ENCODE data around the gene SCAMP4. TPM values are rescaled to one million over a fixed set of nuclear protein-coding genes. Genes with fewer than 3 reads are reported as not detected.

Gene SCAMP4
- total and polyA plus RNA-seq, 2 experiments from 2014 or later = 39.4 to 106 TPM

GRCh38 chr19:1967087-1967608, 61.9 kb downstream of the SCAMP4 start:
- Histone ChIP-seq H3F3A (replicated peaks; ENCODE audit: low read depth) (no peaks in the 10 kb centered on the region; the same call in 1 of the 2 replicates), H3K9me2 (ENCODE audit: insufficient read depth) (no peaks in the 10 kb centered on the region), H3K4me3 (no peak overlapping the region), H3K4me1 (ENCODE audit: insufficient read depth) (no peaks in the 10 kb centered on the region), H3K27me3 (ENCODE audit: insufficient read depth) (no peaks in the 10 kb centered on the region), H4K20me1 (replicated peaks; ENCODE audit: insufficient read depth) (peaks cover 32% of the 10 kb centered on the region), H3K36me3 (ENCODE audit: insufficient read depth) (no peaks in the 10 kb centered on the region), H3K27ac (ENCODE audit: low read depth) (no peak overlapping the region), H3K79me2 (replicated peaks; ENCODE audit: insufficient read depth) (peaks cover 68% of the 10 kb centered on the region), H3K4me2 (no peak overlapping the region), H2AFZ (no peak overlapping the region)
- Mint-ChIP-seq H3K4me1 (no peaks in the 10 kb centered on the region), H3K27ac (no peak overlapping the region), H3K4me3 (no peak overlapping the region), H3K9me3 (no peaks in the 10 kb centered on the region), H3K36me3 (ENCODE audit: low read depth) (peaks cover 12% of the 10 kb centered on the region), H3K27me3 (ENCODE audit: insufficient read depth, low read depth, poor library complexity) (peaks cover 8% of the 10 kb centered on the region)
- no peak for DNase-seq (ENCODE audit: low spot score)
- no peak for ATAC-seq
- TF ChIP-seq, protein P1, sequence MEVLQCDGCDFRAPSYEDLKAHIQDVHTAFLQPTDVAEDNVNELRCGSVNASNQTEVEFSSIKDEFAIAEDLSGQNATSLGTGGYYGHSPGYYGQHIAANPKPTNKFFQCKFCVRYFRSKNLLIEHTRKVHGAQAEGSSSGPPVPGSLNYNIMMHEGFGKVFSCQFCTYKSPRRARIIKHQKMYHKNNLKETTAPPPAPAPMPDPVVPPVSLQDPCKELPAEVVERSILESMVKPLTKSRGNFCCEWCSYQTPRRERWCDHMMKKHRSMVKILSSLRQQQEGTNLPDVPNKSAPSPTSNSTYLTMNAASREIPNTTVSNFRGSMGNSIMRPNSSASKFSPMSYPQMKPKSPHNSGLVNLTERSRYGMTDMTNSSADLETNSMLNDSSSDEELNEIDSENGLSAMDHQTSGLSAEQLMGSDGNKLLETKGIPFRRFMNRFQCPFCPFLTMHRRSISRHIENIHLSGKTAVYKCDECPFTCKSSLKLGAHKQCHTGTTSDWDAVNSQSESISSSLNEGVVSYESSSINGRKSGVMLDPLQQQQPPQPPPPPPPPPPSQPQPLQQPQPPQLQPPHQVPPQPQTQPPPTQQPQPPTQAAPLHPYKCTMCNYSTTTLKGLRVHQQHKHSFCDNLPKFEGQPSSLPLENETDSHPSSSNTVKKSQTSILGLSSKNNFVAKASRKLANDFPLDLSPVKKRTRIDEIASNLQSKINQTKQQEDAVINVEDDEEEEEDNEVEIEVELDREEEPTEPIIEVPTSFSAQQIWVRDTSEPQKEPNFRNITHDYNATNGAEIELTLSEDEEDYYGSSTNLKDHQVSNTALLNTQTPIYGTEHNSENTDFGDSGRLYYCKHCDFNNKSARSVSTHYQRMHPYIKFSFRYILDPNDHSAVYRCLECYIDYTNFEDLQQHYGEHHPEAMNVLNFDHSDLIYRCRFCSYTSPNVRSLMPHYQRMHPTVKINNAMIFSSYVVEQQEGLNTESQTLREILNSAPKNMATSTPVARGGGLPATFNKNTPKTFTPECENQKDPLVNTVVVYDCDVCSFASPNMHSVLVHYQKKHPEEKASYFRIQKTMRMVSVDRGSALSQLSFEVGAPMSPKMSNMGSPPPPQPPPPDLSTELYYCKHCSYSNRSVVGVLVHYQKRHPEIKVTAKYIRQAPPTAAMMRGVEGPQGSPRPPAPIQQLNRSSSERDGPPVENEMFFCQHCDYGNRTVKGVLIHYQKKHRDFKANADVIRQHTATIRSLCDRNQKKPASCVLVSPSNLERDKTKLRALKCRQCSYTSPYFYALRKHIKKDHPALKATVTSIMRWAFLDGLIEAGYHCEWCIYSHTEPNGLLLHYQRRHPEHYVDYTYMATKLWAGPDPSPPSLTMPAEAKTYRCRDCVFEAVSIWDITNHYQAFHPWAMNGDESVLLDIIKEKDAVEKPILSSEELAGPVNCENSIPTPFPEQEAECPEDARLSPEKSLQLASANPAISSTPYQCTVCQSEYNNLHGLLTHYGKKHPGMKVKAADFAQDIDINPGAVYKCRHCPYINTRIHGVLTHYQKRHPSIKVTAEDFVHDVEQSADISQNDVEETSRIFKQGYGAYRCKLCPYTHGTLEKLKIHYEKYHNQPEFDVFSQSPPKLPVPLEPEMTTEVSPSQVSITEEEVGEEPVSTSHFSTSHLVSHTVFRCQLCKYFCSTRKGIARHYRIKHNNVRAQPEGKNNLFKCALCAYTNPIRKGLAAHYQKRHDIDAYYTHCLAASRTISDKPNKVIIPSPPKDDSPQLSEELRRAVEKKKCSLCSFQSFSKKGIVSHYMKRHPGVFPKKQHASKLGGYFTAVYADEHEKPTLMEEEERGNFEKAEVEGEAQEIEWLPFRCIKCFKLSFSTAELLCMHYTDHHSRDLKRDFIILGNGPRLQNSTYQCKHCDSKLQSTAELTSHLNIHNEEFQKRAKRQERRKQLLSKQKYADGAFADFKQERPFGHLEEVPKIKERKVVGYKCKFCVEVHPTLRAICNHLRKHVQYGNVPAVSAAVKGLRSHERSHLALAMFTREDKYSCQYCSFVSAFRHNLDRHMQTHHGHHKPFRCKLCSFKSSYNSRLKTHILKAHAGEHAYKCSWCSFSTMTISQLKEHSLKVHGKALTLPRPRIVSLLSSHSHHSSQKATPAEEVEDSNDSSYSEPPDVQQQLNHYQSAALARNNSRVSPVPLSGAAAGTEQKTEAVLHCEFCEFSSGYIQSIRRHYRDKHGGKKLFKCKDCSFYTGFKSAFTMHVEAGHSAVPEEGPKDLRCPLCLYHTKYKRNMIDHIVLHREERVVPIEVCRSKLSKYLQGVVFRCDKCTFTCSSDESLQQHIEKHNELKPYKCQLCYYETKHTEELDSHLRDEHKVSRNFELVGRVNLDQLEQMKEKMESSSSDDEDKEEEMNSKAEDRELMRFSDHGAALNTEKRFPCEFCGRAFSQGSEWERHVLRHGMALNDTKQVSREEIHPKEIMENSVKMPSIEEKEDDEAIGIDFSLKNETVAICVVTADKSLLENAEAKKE (CRISPR knock-in tag; IDR thresholded peaks at IDR 0.05) = no peak

DNA sequence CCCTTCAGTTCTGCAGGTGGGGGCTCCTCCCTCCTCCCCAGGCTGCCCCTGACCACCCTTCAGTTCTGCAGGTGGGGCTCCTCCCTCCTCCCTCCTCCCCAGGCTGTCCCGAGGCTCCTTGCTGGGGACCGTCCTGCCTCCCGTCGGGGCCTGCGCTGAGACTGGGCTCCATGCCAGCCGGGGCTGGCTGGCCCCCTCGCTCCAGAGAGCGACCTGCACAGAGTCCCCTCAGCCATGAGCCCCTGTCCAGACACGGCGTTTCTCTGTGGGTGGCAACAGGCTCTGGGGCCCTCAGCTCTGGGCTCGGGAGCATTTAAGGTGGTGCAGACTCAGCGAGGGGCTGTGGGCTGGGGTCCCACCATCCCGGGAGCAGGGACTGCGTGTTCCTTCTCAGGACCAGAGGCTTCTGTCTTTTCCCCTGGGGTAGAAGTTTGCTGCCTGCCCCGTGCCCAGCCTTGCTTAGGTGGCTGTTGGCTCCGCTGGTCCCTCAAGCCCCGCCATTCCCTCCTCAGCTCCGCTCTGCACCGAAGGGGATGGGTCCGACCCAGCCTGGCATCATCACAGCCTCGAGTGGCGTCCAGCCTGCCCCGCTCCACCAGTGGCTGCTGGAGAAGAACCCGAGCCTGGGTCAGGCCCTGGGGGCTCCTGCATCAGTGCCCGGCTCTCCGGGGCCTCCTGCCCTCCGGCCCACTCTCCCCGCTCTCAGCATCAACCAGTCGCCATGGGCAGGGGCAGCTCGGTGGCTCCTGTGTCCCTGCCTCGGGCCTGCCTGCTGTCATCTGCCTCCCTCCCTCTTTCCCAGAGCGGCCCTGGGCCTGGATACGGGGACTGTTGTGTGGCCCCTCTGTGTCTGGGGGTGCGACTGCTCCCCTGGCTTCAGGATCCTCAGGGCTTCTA, 63.3 kb downstream of the SCAMP4 start:
- Mint-ChIP-seq H3K36me3 (ENCODE audit: low read depth) (peaks cover 9% of the 10 kb centered on the region), H3K27ac (no peak overlapping the region), H3K4me1 (no peaks in the 10 kb centered on the region), H3K9me3 (no peaks in the 10 kb centered on the region), H3K27me3 (ENCODE audit: insufficient read depth, low read depth, poor library complexity) (peaks cover 4% of the 10 kb centered on the region), H3K4me3 (no peak overlapping the region)
- no peak overlapping the region for H3K4me2 ChIP-seq
- no peak overlapping the region for H3K27ac ChIP-seq (ENCODE audit: low read depth)
- H3K79me2 ChIP-seq (replicated peaks; ENCODE audit: insufficient read depth) = peaks cover 68% of the 10 kb centered on the region
- peaks cover 36% of the 10 kb centered on the region for H4K20me1 ChIP-seq (replicated peaks; ENCODE audit: insufficient read depth)
- DNase-seq (ENCODE audit: low spot score) = no peak
- ATAC-seq = no peak
- H3F3A ChIP-seq (replicated peaks; ENCODE audit: low read depth) = no peaks in the 10 kb centered on the region; the same call in 1 of the 2 replicates
- no peaks in the 10 kb centered on the region for H3K9me2 ChIP-seq (ENCODE audit: insufficient read depth)
- H3K4me1 ChIP-seq (ENCODE audit: insufficient read depth) = no peaks in the 10 kb centered on the region
- H3K4me3 ChIP-seq = no peak overlapping the region
- H2AFZ ChIP-seq = no peak overlapping the region
- no peaks in the 10 kb centered on the region for H3K36me3 ChIP-seq (ENCODE audit: insufficient read depth)
- no peaks in the 10 kb centered on the region for H3K27me3 ChIP-seq (ENCODE audit: insufficient read depth)
- no peak for TF ChIP-seq POLR2AphosphoS5 (IDR thresholded peaks at IDR 0.05; ENCODE audit: low read depth)
- no peak for TF ChIP-seq STAT1 (IDR thresholded peaks at IDR 0.05; ENCODE audit: unreplicated experiment)
- TF ChIP-seq, protein P2, sequence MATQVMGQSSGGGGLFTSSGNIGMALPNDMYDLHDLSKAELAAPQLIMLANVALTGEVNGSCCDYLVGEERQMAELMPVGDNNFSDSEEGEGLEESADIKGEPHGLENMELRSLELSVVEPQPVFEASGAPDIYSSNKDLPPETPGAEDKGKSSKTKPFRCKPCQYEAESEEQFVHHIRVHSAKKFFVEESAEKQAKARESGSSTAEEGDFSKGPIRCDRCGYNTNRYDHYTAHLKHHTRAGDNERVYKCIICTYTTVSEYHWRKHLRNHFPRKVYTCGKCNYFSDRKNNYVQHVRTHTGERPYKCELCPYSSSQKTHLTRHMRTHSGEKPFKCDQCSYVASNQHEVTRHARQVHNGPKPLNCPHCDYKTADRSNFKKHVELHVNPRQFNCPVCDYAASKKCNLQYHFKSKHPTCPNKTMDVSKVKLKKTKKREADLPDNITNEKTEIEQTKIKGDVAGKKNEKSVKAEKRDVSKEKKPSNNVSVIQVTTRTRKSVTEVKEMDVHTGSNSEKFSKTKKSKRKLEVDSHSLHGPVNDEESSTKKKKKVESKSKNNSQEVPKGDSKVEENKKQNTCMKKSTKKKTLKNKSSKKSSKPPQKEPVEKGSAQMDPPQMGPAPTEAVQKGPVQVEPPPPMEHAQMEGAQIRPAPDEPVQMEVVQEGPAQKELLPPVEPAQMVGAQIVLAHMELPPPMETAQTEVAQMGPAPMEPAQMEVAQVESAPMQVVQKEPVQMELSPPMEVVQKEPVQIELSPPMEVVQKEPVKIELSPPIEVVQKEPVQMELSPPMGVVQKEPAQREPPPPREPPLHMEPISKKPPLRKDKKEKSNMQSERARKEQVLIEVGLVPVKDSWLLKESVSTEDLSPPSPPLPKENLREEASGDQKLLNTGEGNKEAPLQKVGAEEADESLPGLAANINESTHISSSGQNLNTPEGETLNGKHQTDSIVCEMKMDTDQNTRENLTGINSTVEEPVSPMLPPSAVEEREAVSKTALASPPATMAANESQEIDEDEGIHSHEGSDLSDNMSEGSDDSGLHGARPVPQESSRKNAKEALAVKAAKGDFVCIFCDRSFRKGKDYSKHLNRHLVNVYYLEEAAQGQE (IDR thresholded peaks at IDR 0.05; ENCODE audit: unreplicated experiment) = no peak
- no peak for TF ChIP-seq NANOG (IDR thresholded peaks at IDR 0.05; ENCODE audit: borderline replicate concordance)
- TF ChIP-seq CTCF (conservative IDR thresholded peaks at IDR 0.05; ENCODE audit: low read depth in 2 of 2) = no peak
- TF ChIP-seq EZH2 (IDR thresholded peaks at IDR 0.05; ENCODE audit: low read depth, unreplicated experiment) = no peak
- no peak for TF ChIP-seq ZNF114 (CRISPR knock-in tag; IDR thresholded peaks at IDR 0.05)
- no peak for TF ChIP-seq EZH2phosphoT487 (IDR thresholded peaks at IDR 0.05; ENCODE audit: unreplicated experiment)

Measured in GM23338 (cell line).